PFSK-1 (cell line): Measurements from ENCODE around the gene SLCO1C1.

Source experiments
- SIN3A ChIP-seq: IDR thresholded peaks from 2 replicates; pipeline ENCODE4 v1.6.1; 2012; ENCODE audit warnings: mild to moderate bottlenecking, low read length, moderate library complexity, borderline replicate concordance; ENCODE audit not compliant: insufficient read depth
- TAF1 ChIP-seq: IDR thresholded peaks from 2 replicates; pipeline ENCODE4 v1.6.1; 2012; ENCODE audit warnings: low read length, control low read depth, borderline replicate concordance; ENCODE audit not compliant: insufficient read depth

GRCh38 chr12:20731274-20731673 lies 36.1 kb downstream of the SLCO1C1 start:
- TF ChIP-seq SIN3A (no peak), TAF1 (no peak)
